HCT116 (cell line): ENCODE results near the gene SYNE1. TPM values are rescaled to one million over a fixed set of nuclear protein-coding genes. Genes with fewer than 3 reads are reported as not detected.
"Not testable (repeated sequence)": the region's sequence is repeated elsewhere in the genome, so short reads cannot be mapped to it uniquely, and the experiment has no call there.

Experiments
- ATAC-seq: fragments of 200-7000 bp; cut with Tn5 transposase; 2 replicates; pipeline ENCODE4 v1.9.1; 2020; ENCODE audit warnings: mild to moderate bottlenecking, moderate library complexity
- BruUV-seq: library from RNA; stranded (reverse); fragments of 400-500 nt; replicated peaks from 2 replicates; lab custom pipeline; 2021; lab: Mats Ljungman, UMichigan
- CTCF ChIA-PET: fragments of 300-600 bp; sonication (Branson Sonifier 250); formaldehyde crosslinking; loops from one replicate; lab custom pipeline; 2021; ENCODE audit warnings: antibody characterized with exemption; lab: Charles Lee
- POLR2A ChIA-PET: fragments of 300-600, 350-600 bp; sonication (Branson Sonifier 250); formaldehyde crosslinking; loops from one replicate; lab custom pipeline; 2021; ENCODE audit warnings: antibody characterized with exemption; lab: Charles Lee
- RAD21 ChIA-PET, 2 experiments: fragments of 300-600 bp; sonication (Branson Sonifier 250); formaldehyde crosslinking; loops; one replicate each; lab custom pipeline; 2023; ENCODE audit warnings: low total read pairs in 2 of 2; ENCODE audit not compliant: uncharacterized antibody in 2 of 2, unreplicated experiment in 2 of 2, low non-redundant PET in 1 of 2; lab: Charles Lee
- DNase-seq: peaks from one replicate; pipeline ENCODE4 v3.0.0-alpha.2; 2010; ENCODE audit warnings: low read depth, low spot score
- H2AFZ ChIP-seq: fragments of 200-600 bp; shearing (Covaris generic), sonication (generic); 2 replicates; pipeline ENCODE4 v1.6.1; 2017; ENCODE audit warnings: low read depth, mixed run types, mixed read lengths, antibody characterized with exemption, low read length; ENCODE audit not compliant: poor library complexity, severe bottlenecking
- H3K27ac ChIP-seq: 2 replicates; pipeline ENCODE4 v1.5.1; 2012; ENCODE audit warnings: low read depth, low read length
- H3K27me3 ChIP-seq: fragments of 200-600 bp; sonication (generic); 2 replicates; pipeline ENCODE4 v1.6.1; 2016; ENCODE audit warnings: mixed run types, low read length, mixed read lengths; ENCODE audit not compliant: insufficient read depth
- H3K36me3 ChIP-seq, 2 experiments: fragments of 200-500 bp in 1 of 2; fragments of 200-600 bp in 1 of 2; sonication (Bioruptor generic) in 1 of 2; sonication (generic) in 1 of 2; 2 replicates each; pipeline versions ENCODE4 v1.5.1 to v1.6.1; 2014 to 2016; ENCODE audit warnings: low read length in 2 of 2, inconsistent platforms in 1 of 2, mixed read lengths in 1 of 2, mixed run types in 1 of 2; ENCODE audit not compliant: insufficient read depth in 2 of 2, control insufficient read depth in 1 of 2
- H3K4me1 ChIP-seq, 2 experiments: fragments of 200-600 bp in 1 of 2; sonication (generic) in 1 of 2; 2 replicates each; pipeline versions ENCODE4 v1.5.1 to v1.6.1; 2012 to 2017; ENCODE audit warnings: low read length in 2 of 2, inconsistent platforms in 1 of 2, mild to moderate bottlenecking in 1 of 2, mixed read lengths in 1 of 2, mixed run types in 1 of 2, moderate library complexity in 1 of 2; ENCODE audit not compliant: insufficient read depth in 2 of 2, control insufficient read depth in 1 of 2
- H3K4me2 ChIP-seq: fragments of 200-600 bp; sonication (generic); 2 replicates; pipeline ENCODE4 v1.6.1; 2017; ENCODE audit warnings: mixed run types, low read length, mixed read lengths
- H3K4me3 ChIP-seq, 2 experiments: fragments of 200-600 bp in 1 of 2; sonication (generic) in 1 of 2; replicated peaks in 1 of 2; 2 replicates each; pipeline ENCODE4 v1.5.1; 2011 to 2016; ENCODE audit warnings: low read length in 2 of 2, control low read depth in 1 of 2, low read depth in 1 of 2, mild to moderate bottlenecking in 1 of 2, mixed read lengths in 1 of 2, mixed run types in 1 of 2
- H3K79me2 ChIP-seq: fragments of 200-600 bp; sonication (generic); 2 replicates; pipeline ENCODE4 v1.6.1; 2017; ENCODE audit warnings: mild to moderate bottlenecking, mixed run types, low read length, moderate library complexity, mixed read lengths; ENCODE audit not compliant: insufficient read depth
- H3K9ac ChIP-seq: fragments of 200-600 bp; sonication (generic); 2 replicates; pipeline ENCODE4 v1.6.1; 2016; ENCODE audit warnings: low read length, mixed read lengths
- H3K9me2 ChIP-seq: fragments of 200-600 bp; sonication (generic), shearing (Covaris generic); 2 replicates; pipeline ENCODE4 v1.6.1; 2017; ENCODE audit warnings: mixed run types, mild to moderate bottlenecking, moderate library complexity; ENCODE audit not compliant: insufficient read depth
- H3K9me3 ChIP-seq, 2 experiments: fragments of 200-500 bp in 1 of 2; fragments of 200-600 bp in 1 of 2; sonication (Bioruptor generic) in 1 of 2; sonication (generic) in 1 of 2; 2 replicates each; pipeline ENCODE4 v1.6.1; 2014 to 2017; ENCODE audit warnings: low read length in 2 of 2, mixed read lengths in 2 of 2, inconsistent platforms in 1 of 2, low read depth in 1 of 2, mild to moderate bottlenecking in 1 of 2, mixed run types in 1 of 2, moderate library complexity in 1 of 2; ENCODE audit not compliant: control insufficient read depth in 1 of 2, insufficient read depth in 1 of 2
- H4K20me1 ChIP-seq: fragments of 200-600 bp; sonication (generic), shearing (Covaris generic); 2 replicates; pipeline ENCODE4 v1.6.1; 2017; ENCODE audit warnings: mixed run types, mild to moderate bottlenecking, moderate library complexity; ENCODE audit not compliant: insufficient read depth
- ATF3 ChIP-seq: IDR thresholded peaks from 2 replicates; pipeline ENCODE4 v1.6.1; 2012
- CEBPB ChIP-seq: IDR thresholded peaks from 2 replicates; pipeline ENCODE4 v1.6.1; 2012; ENCODE audit warnings: low read depth
- CTCF ChIP-seq, 3 experiments: fragments of 200-600 bp in 1 of 3; sonication (generic) in 1 of 3; IDR thresholded peaks in 2 of 3; conservative IDR thresholded peaks in 1 of 3; 2 replicates each; pipeline ENCODE4 v1.5.1; 2012 to 2017; ENCODE audit warnings: low read depth in 2 of 3, low read length in 2 of 3, antibody characterized with exemption in 1 of 3, borderline replicate concordance in 1 of 3, control low read depth in 1 of 3, mild to moderate bottlenecking in 1 of 3, mixed read lengths in 1 of 3, mixed run types in 1 of 3, moderate library complexity in 1 of 3; ENCODE audit not compliant: insufficient read depth in 1 of 3
- EGR1 ChIP-seq: IDR thresholded peaks from 2 replicates; pipeline ENCODE4 v1.6.1; 2012; ENCODE audit warnings: low read depth
- ELF1 ChIP-seq: IDR thresholded peaks from 2 replicates; pipeline ENCODE4 v1.6.1; 2012; ENCODE audit warnings: low read depth, borderline replicate concordance
- FOSL1 ChIP-seq: IDR thresholded peaks from 2 replicates; pipeline ENCODE4 v1.6.1; 2012; ENCODE audit warnings: low read depth
- JUND ChIP-seq: IDR thresholded peaks from 2 replicates; pipeline ENCODE4 v1.6.1; 2012
- POLR2AphosphoS5 ChIP-seq: IDR thresholded peaks from 2 replicates; pipeline ENCODE4 v1.6.1; 2011; ENCODE audit warnings: mild to moderate bottlenecking, low read depth, low read length, moderate library complexity
- RAD21 ChIP-seq: IDR thresholded peaks from 2 replicates; pipeline ENCODE4 v1.6.1; 2012; ENCODE audit warnings: low read depth, mild to moderate bottlenecking
- SP1 ChIP-seq: IDR thresholded peaks from 2 replicates; pipeline ENCODE4 v1.6.1; 2012; ENCODE audit warnings: low read depth
- SRF ChIP-seq: IDR thresholded peaks from 2 replicates; pipeline ENCODE4 v1.6.1; 2012; ENCODE audit warnings: low read depth
- YY1 ChIP-seq: IDR thresholded peaks from 2 replicates; pipeline ENCODE4 v1.6.1; 2011; ENCODE audit warnings: low read length, low read depth, moderate library complexity, mild to moderate bottlenecking; ENCODE audit not compliant: insufficient replicate concordance; ENCODE audit errors: extremely low read depth
- ZFX ChIP-seq: fragments of 450-650 bp; IDR thresholded peaks from 2 replicates; pipeline ENCODE4 v1.6.1; 2017
- ZNF274 ChIP-seq: fragments of 200-500 bp; sonication (Bioruptor generic); IDR thresholded peaks from 2 replicates; pipeline ENCODE4 v1.6.1; 2014; ENCODE audit warnings: mild to moderate bottlenecking, low read depth, low read length, inconsistent platforms
- intact Hi-C: fragments of 100-400 bp; cut with micrococcal nuclease; formaldehyde crosslinking; loops from 2 replicates; pipeline ENCODE4 v1.10.0; 2022
- total RNA-seq: library from RNA; stranded (reverse); gene quantifications from one replicate; pipeline ENCODE4 v1.2.1, GENCODE V29; 2021; ENCODE audit not compliant: unreplicated experiment
- TF ChIP-seq, protein P1 (sequence below): IDR thresholded peaks from 2 replicates; pipeline ENCODE4 v1.6.1; 2012

The SYNE1 gene
- total RNA-seq, 1 experiment from 2014 or later, result 5.4 TPM

DNA sequence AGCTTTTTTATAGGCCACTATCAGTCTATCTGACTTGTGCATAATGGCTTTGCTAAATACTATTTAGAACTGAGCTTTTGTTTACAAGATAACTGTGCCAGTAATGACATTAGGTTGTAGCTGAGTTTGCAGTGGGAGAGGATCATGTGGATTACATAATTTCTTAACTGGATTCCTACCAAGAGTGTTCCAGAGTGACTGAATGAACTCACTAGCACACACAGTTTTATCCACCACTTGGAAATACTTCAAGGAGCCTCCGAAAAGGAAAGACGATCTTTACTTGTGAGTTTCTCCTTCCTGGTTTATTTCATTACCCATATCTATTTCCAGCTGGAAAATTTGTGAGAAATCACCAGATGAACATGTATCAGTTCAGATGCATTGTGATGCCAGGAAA lies 10.9 kb upstream of the SYNE1 start:
- no peaks in the 10 kb centered on the region for H3K79me2 ChIP-seq
- H3K9ac ChIP-seq, result no peak overlapping the region
- no peaks in the 10 kb centered on the region for H3K27me3 ChIP-seq
- H3K4me3 ChIP-seq, result no peak overlapping the region
- RAD21 ChIA-PET, result no interaction called here
- H2AFZ ChIP-seq, result no peak overlapping the region
- H4K20me1 ChIP-seq, result no peaks in the 10 kb centered on the region
- DNase-seq (no peak), ATAC-seq (no peak)
- no peaks in the 10 kb centered on the region for H3K4me1 ChIP-seq
- intact Hi-C loops, result no loop called here
- POLR2A ChIA-PET, result no interaction called here
- TF ChIP-seq JUND (no peak), CTCF (IDR thresholded peaks at IDR 0.05 in 2 of 3, conservative IDR thresholded peaks at IDR 0.05 in 1 of 3; ENCODE audit: borderline replicate concordance in 1 of 3, insufficient read depth in 1 of 3, low read depth in 2 of 3, low read length in 2 of 3) (no peak), ZFX (no peak), RAD21 (no peak), CEBPB (no peak), SP1 (no peak), FOSL1 (no peak), ZNF274 (no peak), ELF1 (no peak), EGR1 (no peak), YY1 (no peak), POLR2AphosphoS5 (no peak), ATF3 (no peak), SRF (no peak)
- TF ChIP-seq, protein P1, sequence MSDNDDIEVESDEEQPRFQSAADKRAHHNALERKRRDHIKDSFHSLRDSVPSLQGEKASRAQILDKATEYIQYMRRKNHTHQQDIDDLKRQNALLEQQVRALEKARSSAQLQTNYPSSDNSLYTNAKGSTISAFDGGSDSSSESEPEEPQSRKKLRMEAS, result no peak
- TF ChIP-seq, all 23 proteins: peak for 0
- Histone ChIP-seq H3K36me3 (no peaks in the 10 kb centered on the region), H3K27ac (no peak overlapping the region), H3K4me2 (no peak overlapping the region), H3K9me2 (no peaks in the 10 kb centered on the region), H3K9me3 (no peaks in the 10 kb centered on the region)
- CTCF ChIA-PET, result no interaction called here
- no TSS peak for BruUV-seq

DNA sequence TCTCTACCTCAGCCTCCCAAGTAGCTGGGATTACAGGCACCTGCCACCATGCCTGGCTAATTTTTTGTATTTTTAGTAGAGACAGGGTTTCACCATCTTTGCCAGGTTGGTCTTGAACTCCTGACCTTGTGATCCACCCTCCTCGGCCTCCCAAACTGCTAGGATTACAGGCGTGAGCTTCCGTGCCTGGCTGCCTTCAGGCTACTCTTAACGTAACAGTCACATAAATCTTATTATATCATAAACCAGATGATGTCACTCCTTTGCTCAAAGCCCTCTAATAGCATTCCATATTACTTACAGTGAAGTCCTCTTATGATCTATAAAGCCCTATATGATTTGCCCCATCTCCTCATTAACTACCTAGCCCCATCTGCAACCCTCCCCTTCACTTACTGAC lies 9.6 kb upstream of the SYNE1 start:
- POLR2A ChIA-PET, H3K27me3 ChIP-seq, H2AFZ ChIP-seq, H3K36me3 ChIP-seq, CTCF ChIA-PET, H3K4me2 ChIP-seq, H3K79me2 ChIP-seq, DNase-seq, intact Hi-C loops, H3K9me2 ChIP-seq, H3K9ac ChIP-seq, H3K27ac ChIP-seq, RAD21 ChIA-PET, H3K4me3 ChIP-seq, H3K9me3 ChIP-seq, ATAC-seq, BruUV-seq, H3K4me1 ChIP-seq, H4K20me1 ChIP-seq: not testable (repeated sequence)
